ENCODE data around the gene CFAP92.
A peak's percentile ranks its signal among the peaks of the same experiment; 100 is the strongest.

Gene CFAP92

DNA sequence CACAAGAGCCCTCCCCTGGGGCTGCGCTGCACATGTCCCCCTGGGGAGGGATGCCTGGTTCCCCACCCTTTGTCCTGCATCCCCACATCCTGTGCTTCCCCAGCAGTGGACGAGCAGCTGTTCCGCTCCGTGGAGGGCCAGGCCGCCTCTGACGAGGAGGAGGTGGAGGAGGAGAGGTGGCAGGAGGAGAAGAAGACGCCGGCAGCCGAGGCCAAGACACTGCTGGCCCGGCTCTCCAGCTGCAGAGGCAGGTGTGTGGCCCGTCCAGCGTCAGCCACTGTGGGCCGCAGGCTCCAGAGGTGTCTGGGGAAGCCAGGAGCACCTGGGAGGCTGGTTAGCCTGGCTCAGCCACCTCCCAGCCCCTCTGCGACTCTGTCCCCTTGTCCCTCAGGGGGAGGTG lies 38.8 kb upstream of the CFAP92 start:
- TF ChIP-seq, protein P1, sequence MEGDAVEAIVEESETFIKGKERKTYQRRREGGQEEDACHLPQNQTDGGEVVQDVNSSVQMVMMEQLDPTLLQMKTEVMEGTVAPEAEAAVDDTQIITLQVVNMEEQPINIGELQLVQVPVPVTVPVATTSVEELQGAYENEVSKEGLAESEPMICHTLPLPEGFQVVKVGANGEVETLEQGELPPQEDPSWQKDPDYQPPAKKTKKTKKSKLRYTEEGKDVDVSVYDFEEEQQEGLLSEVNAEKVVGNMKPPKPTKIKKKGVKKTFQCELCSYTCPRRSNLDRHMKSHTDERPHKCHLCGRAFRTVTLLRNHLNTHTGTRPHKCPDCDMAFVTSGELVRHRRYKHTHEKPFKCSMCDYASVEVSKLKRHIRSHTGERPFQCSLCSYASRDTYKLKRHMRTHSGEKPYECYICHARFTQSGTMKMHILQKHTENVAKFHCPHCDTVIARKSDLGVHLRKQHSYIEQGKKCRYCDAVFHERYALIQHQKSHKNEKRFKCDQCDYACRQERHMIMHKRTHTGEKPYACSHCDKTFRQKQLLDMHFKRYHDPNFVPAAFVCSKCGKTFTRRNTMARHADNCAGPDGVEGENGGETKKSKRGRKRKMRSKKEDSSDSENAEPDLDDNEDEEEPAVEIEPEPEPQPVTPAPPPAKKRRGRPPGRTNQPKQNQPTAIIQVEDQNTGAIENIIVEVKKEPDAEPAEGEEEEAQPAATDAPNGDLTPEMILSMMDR (IDR thresholded peaks at IDR 0.05; ENCODE audit: control extremely low read depth, extremely low read depth, low read depth, missing control alignments), result no peak
- POLR2A ChIA-PET, result interaction anchor here (0.6 kb wide), 1 partner anchor 19 kb away, joined by 8 read pairs; no protein-coding TSS in a partner anchor
- DNase-seq (ENCODE audit: extremely low spot score), result no peak
- CTCF ChIA-PET, result interaction anchor here (1.2 to 3.0 kb wide), 2 partner anchors 21 to 214 kb away, joined by 3 to 12 read pairs; no protein-coding TSS in a partner anchor

GRCh38 chr3:129031476-129032215 lies 37.8 kb upstream of the CFAP92 start:
- no peak for DNase-seq (ENCODE audit: extremely low spot score)
- CTCF ChIA-PET, result interaction anchor here (0.6 to 2.1 kb wide), 4 partner anchors 22 to 215 kb away, joined by 3 to 9 read pairs (median 5); no protein-coding TSS in a partner anchor
- TF ChIP-seq, protein P1 (IDR thresholded peaks at IDR 0.05; ENCODE audit: control extremely low read depth, extremely low read depth, low read depth, missing control alignments), result no peak
- POLR2A ChIA-PET, result no interaction called here

DNA sequence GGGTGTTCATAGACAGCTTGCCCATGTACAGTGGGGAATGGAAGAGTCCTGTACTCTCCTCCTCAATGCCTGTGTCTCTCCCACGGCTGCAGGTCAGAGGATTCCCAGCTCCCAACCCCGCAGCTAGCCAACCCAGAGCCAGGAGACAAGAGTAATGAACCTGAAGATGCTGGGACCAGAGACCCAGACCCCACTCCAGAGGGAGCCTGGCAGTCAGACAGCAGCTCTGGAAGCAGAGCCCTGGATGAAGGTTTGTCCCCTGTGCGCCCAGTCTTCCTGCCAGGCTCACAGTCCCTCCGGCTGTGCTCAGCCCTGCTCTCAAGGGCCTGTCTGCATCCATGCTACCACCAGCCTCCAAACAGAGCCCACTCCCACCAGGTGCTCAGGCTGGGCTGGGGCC lies 36.7 kb upstream of the CFAP92 start:
- DNase-seq (ENCODE audit: extremely low spot score), result no peak
- ChIA-PET POLR2A (no interaction called here), CTCF (interaction anchor here (1.2 to 2.1 kb wide), 3 partner anchors 14 to 60 kb away, joined by 4 to 9 read pairs (median 7); no protein-coding TSS in a partner anchor)
- TF ChIP-seq, protein P1 (IDR thresholded peaks at IDR 0.05; ENCODE audit: control extremely low read depth, extremely low read depth, low read depth, missing control alignments), result no peak

- TF ChIP-seq, protein P1 (IDR thresholded peaks at IDR 0.05; ENCODE audit: control extremely low read depth, extremely low read depth, low read depth, missing control alignments), result no peak
- CTCF ChIA-PET, result interaction anchor here (1.5 to 3.5 kb wide), 3 partner anchors 12 to 217 kb away, joined by 7 to 36 read pairs (median 7); no protein-coding TSS in a partner anchor
- DNase-seq (ENCODE audit: extremely low spot score), result no peak
- POLR2A ChIA-PET, result no interaction called here
Observed at GRCh38 chr3:129028866-129029265, 35.0 kb upstream of the CFAP92 start.

- CTCF ChIA-PET, result interaction anchor here (0.7 to 7.6 kb wide), 14 partner anchors 9 to 218 kb away, joined by 3 to 36 read pairs (median 4); no protein-coding TSS in a partner anchor
- DNase-seq (ENCODE audit: extremely low spot score), result no peak
- TF ChIP-seq, protein P1 (IDR thresholded peaks at IDR 0.05; ENCODE audit: control extremely low read depth, extremely low read depth, low read depth, missing control alignments), result no peak
- POLR2A ChIA-PET, result no interaction called here
Observed at GRCh38 chr3:129027544-129027880, 33.6 kb upstream of the CFAP92 start.

- ChIA-PET CTCF (interaction anchor here (0.8 to 7.6 kb wide), 15 partner anchors 10 to 276 kb away, joined by 3 to 36 read pairs (median 4); no protein-coding TSS in a partner anchor), POLR2A (no interaction called here)
- TF ChIP-seq, protein P1 (IDR thresholded peaks at IDR 0.05; ENCODE audit: control extremely low read depth, extremely low read depth, low read depth, missing control alignments), result peak; percentile 72
- DNase-seq (ENCODE audit: extremely low spot score), result peak; percentile 98
Observed at GRCh38 chr3:129026728-129027543, 33.1 kb upstream of the CFAP92 start.

Data from GM10248 (cell line).